ENCODE data around the gene PLXNB3.
"Not testable (repeated sequence)": the region's sequence is repeated elsewhere in the genome, so short reads cannot be mapped to it uniquely, and the experiment has no call there.

The PLXNB3 gene

GRCh38 chrX:153736071-153736820 is 27.8 kb upstream of the PLXNB3 start:
- H3K27me3 ChIP-seq (ENCODE audit: insufficient read depth, low read length): no peaks in the 10 kb centered on the region
- no peak overlapping the region for H3K27ac ChIP-seq (ENCODE audit: low read length)
- H3K4me3 ChIP-seq (ENCODE audit: low read length): no peak overlapping the region
- no peak overlapping the region for H3K9ac ChIP-seq (ENCODE audit: low read depth, low read length)
- H3K4me1 ChIP-seq (ENCODE audit: insufficient read depth, low read length): no peaks in the 10 kb centered on the region
- no peaks in the 10 kb centered on the region for H3K9me3 ChIP-seq (ENCODE audit: insufficient read depth, low read depth, low read length)
- no peaks in the 10 kb centered on the region for H3K36me3 ChIP-seq (ENCODE audit: insufficient read depth, low read depth, low read length)

DNA sequence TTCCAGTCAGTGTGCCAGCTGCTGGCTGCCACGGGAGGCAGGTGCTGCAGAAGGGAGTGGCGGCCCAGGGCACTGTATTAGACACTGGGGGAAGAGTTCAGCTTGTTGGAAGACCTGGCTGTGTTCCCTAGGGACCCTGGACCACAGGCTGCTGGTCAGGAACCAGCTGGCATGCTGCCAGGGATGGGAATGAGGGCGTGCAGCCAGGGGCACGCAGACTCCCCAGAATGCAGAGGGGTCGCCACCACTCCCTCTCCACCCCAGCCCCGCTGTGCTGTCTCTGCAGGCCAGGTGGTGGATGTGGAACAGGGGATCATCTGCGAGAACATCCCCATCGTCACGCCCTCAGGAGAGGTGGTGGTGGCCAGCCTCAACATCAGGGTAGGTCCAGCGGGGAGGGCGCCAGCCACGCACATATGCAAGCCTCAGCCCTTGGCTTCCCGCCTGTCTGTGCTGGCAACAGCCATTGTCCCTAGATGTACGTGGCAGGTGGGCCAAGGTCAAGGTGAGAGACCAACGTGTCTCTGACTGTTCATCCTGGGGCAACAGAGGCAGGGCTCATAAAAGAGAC is 27.1 kb upstream of the PLXNB3 start:
- Histone ChIP-seq H3K9ac (ENCODE audit: low read depth, low read length) (no peak overlapping the region), H3K27me3 (ENCODE audit: insufficient read depth, low read length) (no peaks in the 10 kb centered on the region), H3K4me1 (ENCODE audit: insufficient read depth, low read length) (no peaks in the 10 kb centered on the region), H3K9me3 (ENCODE audit: insufficient read depth, low read depth, low read length) (no peaks in the 10 kb centered on the region), H3K4me3 (ENCODE audit: low read length) (no peak overlapping the region), H3K27ac (ENCODE audit: low read length) (no peak overlapping the region), H3K36me3 (ENCODE audit: insufficient read depth, low read depth, low read length) (no peaks in the 10 kb centered on the region)

DNA sequence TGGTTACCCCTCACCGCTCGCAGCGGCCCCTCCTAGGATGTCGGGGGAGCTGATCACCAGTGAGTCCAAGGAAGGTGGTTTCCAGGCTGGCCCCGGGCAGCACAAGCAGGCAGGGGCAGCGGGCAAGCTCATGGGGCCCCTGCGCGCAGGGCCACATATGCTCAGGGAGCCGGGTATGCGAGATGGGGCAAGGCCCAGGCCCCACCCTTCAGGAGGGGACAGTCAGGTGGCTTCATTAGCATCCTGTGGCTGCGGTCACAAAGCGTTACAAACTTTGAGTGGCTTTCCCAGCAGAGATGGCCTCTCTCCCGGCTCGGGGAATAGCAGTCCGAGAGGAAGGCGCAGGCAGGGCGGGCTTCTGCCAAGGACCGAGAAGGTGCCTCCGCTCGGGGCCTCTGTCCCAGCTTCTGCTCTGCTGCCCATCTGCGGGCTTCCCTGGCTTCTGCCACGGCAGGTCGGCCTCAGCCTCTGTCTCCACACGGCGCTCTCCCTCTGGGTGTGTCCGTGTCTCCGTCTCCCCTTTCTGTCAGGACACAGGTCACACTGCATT is 25.9 kb upstream of the PLXNB3 start:
- H3K36me3 ChIP-seq (ENCODE audit: insufficient read depth, low read depth, low read length): no peaks in the 10 kb centered on the region

GRCh38 chrX:153739754-153740486 is 24.1 kb upstream of the PLXNB3 start:
- Histone ChIP-seq H3K9ac (ENCODE audit: low read depth, low read length) (no peak overlapping the region), H3K4me3 (ENCODE audit: low read length) (no peak overlapping the region), H3K36me3 (ENCODE audit: insufficient read depth, low read depth, low read length) (no peaks in the 10 kb centered on the region), H3K9me3 (ENCODE audit: insufficient read depth, low read depth, low read length) (no peaks in the 10 kb centered on the region), H3K27ac (ENCODE audit: low read length) (no peak overlapping the region), H3K27me3 (ENCODE audit: insufficient read depth, low read length) (no peaks in the 10 kb centered on the region), H3K4me1 (ENCODE audit: insufficient read depth, low read length) (no peaks in the 10 kb centered on the region)

More for the DNA sequence above, 25.9 kb upstream of the PLXNB3 start:
- no peaks in the 10 kb centered on the region for H3K27me3 ChIP-seq (ENCODE audit: insufficient read depth, low read length)
- H3K9ac ChIP-seq (ENCODE audit: low read depth, low read length): no peak overlapping the region
- H3K4me1 ChIP-seq (ENCODE audit: insufficient read depth, low read length): no peaks in the 10 kb centered on the region
- H3K27ac ChIP-seq (ENCODE audit: low read length): no peak overlapping the region
- H3K4me3 ChIP-seq (ENCODE audit: low read length): no peak overlapping the region
- no peaks in the 10 kb centered on the region for H3K9me3 ChIP-seq (ENCODE audit: insufficient read depth, low read depth, low read length)

DNA sequence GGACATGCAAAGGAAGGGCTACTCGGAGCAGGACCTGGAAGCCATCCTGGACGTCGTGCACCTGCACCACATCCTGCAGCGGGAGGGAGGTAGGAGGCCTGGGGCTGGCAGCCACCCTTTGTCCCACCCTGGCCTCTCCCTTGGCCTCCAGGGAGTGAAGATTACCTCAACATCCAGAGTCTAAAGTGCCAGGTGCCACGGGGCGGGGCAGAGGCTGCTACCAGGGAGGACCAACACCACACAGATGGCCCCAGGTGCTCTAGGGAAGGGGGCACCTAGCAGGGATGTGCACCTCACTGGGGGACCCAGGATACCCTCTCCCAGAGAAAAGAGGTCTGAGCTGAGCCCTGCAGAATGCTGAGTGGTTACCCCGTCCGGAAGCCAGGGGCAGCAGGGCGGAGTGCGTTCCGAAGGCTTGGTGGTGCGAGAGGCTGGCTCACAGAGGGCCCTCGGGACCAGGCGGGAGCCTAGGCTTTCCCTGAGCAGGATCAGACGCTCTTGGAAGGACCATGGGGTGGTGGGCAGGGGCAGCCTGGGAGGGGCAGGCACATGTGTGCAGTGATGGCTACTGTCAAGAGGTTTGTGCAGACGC is 23.3 kb upstream of the PLXNB3 start:
- Histone ChIP-seq H3K9ac (ENCODE audit: low read depth, low read length) (no peak overlapping the region), H3K27me3 (ENCODE audit: insufficient read depth, low read length) (no peaks in the 10 kb centered on the region), H3K4me3 (ENCODE audit: low read length) (no peak overlapping the region), H3K27ac (ENCODE audit: low read length) (no peak overlapping the region), H3K9me3 (ENCODE audit: insufficient read depth, low read depth, low read length) (no peaks in the 10 kb centered on the region), H3K4me1 (ENCODE audit: insufficient read depth, low read length) (no peaks in the 10 kb centered on the region), H3K36me3 (ENCODE audit: insufficient read depth, low read depth, low read length) (no peaks in the 10 kb centered on the region)

- no peaks in the 10 kb centered on the region for H3K27me3 ChIP-seq (ENCODE audit: insufficient read depth, low read length)
- H3K4me1 ChIP-seq (ENCODE audit: insufficient read depth, low read length): no peaks in the 10 kb centered on the region
- H3K4me3 ChIP-seq (ENCODE audit: low read length): no peak overlapping the region
- H3K36me3 ChIP-seq (ENCODE audit: insufficient read depth, low read depth, low read length): no peaks in the 10 kb centered on the region
- no peak overlapping the region for H3K9ac ChIP-seq (ENCODE audit: low read depth, low read length)
- H3K9me3 ChIP-seq (ENCODE audit: insufficient read depth, low read depth, low read length): no peaks in the 10 kb centered on the region
- no peak overlapping the region for H3K27ac ChIP-seq (ENCODE audit: low read length)
These were observed 22.6 kb upstream of the PLXNB3 start for GRCh38 chrX:153741446-153741845.

GRCh38 chrX:153742111-153742510 is 21.9 kb upstream of the PLXNB3 start:
- not testable (repeated sequence) for H3K4me3 ChIP-seq (ENCODE audit: low read length); H3K27ac ChIP-seq (ENCODE audit: low read length); H3K4me1 ChIP-seq (ENCODE audit: insufficient read depth, low read length); H3K27me3 ChIP-seq (ENCODE audit: insufficient read depth, low read length); H3K9me3 ChIP-seq (ENCODE audit: insufficient read depth, low read depth, low read length); H3K36me3 ChIP-seq (ENCODE audit: insufficient read depth, low read depth, low read length); H3K9ac ChIP-seq (ENCODE audit: low read depth, low read length)

GRCh38 chrX:153742796-153743467 is 21.1 kb upstream of the PLXNB3 start:
- not testable (repeated sequence) for H3K4me1 ChIP-seq (ENCODE audit: insufficient read depth, low read length); H3K27me3 ChIP-seq (ENCODE audit: insufficient read depth, low read length); H3K9ac ChIP-seq (ENCODE audit: low read depth, low read length); H3K4me3 ChIP-seq (ENCODE audit: low read length); H3K9me3 ChIP-seq (ENCODE audit: insufficient read depth, low read depth, low read length); H3K36me3 ChIP-seq (ENCODE audit: insufficient read depth, low read depth, low read length); H3K27ac ChIP-seq (ENCODE audit: low read length)

DNA sequence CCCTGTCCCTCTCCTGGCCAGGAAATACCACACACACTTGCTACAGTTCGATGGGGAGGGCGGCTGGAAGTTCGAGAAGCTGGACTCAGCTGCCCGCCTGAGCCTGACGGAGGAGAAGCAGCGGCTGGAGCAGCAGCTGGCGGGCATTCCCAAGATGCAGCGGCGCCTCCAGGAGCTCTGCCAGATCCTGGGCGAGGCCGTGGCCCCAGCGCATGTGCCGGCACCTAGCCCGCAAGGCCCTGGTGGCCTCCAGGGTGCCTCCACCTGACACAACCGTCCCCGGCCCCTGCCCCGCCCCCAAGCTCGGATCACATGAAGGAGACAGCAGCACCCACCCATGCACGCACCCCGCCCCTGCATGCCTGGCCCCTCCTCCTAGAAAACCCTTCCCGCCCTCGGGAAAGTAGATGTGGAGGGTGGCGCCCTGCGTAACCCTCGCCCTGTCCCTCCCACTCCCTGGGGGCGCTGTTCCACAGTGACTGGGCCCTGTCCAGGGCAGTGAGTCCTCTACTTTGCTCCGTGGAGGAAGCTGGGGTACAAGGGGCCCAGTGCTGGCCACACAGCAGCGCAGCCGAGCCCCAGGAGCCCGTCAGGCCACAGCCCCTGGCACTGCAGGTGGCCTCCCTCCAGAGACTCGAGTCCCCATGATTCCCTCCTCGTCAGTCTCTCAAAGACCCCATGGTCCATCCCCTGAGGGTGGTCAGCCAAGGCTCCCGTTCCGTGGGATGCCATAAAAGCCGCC is 20.4 kb upstream of the PLXNB3 start:
- H3K36me3 ChIP-seq (ENCODE audit: insufficient read depth, low read depth, low read length); H3K9me3 ChIP-seq (ENCODE audit: insufficient read depth, low read depth, low read length); H3K27me3 ChIP-seq (ENCODE audit: insufficient read depth, low read length); H3K9ac ChIP-seq (ENCODE audit: low read depth, low read length); H3K4me1 ChIP-seq (ENCODE audit: insufficient read depth, low read length); H3K27ac ChIP-seq (ENCODE audit: low read length): not testable (repeated sequence)
- H3K4me3 ChIP-seq (ENCODE audit: low read length): peak overlapping the region; percentile 64

- Histone ChIP-seq H3K9ac (ENCODE audit: low read depth, low read length) (no peak overlapping the region), H3K27me3 (ENCODE audit: insufficient read depth, low read length) (no peaks in the 10 kb centered on the region), H3K4me1 (ENCODE audit: insufficient read depth, low read length) (no peaks in the 10 kb centered on the region), H3K27ac (ENCODE audit: low read length) (no peak overlapping the region), H3K36me3 (ENCODE audit: insufficient read depth, low read depth, low read length) (no peaks in the 10 kb centered on the region), H3K4me3 (ENCODE audit: low read length) (peak overlapping the region; percentile 64), H3K9me3 (ENCODE audit: insufficient read depth, low read depth, low read length) (no peaks in the 10 kb centered on the region)
These were observed 19.6 kb upstream of the PLXNB3 start for GRCh38 chrX:153744210-153745066.
